ENCODE data around the gene TRIL. TPM values are rescaled to one million over a fixed set of nuclear protein-coding genes. Genes with fewer than 3 reads are reported as not detected.

TRIL gene
- total and polyA plus RNA-seq, 9 of the 15 experiments (the other 6 are each of a cell fraction or from before 2014, with no cell fraction given) = not detected

DNA sequence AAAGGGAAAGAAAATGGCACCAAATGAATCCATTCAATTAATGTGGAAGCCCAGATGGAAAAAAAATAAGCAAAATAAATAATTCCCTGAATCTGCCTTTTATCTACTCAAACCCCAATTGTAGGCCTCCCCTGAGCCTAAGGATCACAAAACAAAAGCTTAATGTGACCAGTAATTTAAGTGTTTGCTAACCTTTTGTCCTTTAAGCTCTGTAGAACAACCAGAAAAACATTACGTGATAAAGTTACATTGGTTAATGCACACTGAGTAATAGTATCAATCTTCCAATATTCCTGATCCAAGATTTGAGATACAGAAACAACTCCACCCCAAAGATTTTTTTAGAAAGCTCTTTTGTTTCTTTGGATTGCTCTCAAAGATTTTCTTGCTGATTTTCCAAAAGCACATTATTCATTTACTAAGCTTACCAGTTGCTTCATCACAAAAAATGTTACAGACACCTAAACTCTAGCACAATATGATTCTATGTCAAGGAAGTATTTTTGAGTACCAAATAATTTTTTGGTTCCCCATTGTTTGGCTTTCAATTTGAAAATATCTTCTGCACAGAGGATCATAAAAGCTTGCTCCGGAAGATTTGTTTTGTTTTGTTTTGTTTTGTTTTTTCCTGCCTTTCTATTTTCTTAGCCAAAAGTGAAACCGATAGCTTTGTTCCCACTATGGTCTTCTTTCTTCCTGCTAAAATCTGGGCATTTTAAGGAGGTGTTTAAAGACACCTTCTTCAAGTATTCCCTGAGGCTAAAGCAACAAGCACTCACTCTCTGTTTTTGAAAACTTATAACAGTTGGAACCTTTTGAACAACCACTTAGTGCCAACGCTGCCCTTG is 54.2 kb downstream of the TRIL start (continued):
- TF ChIP-seq HEY1 (CRISPR knock-in tag; IDR thresholded peaks at IDR 0.05; ENCODE audit: borderline replicate concordance) (no peak), SAP30 (IDR thresholded peaks at IDR 0.05; ENCODE audit: borderline replicate concordance, insufficient read depth, low read depth, low read length, poor library complexity, severe bottlenecking) (no peak), GABPB2 (CRISPR knock-in tag; conservative IDR thresholded peaks at IDR 0.05) (no peak)

Other genes with a start within 250 kb of the TRIL start
- 1.0 and 1.5 TPM in 2 replicates for gene CPVL, start 188.2 kb upstream of the TRIL start, total RNA-seq (2014; rRNA removed)
- 1.6 and 1.7 TPM in 2 replicates for gene CPVL, start 188.2 kb upstream of the TRIL start, total RNA-seq (2014; rRNA removed; fragmentation: Illumina TruSeq; extraction: Trizol)
- gene CPVL, start 188.2 kb upstream of the TRIL start, total RNA-seq (2015; rRNA removed; fragmentation: Illumina TruSeq; extraction: Trizol) = 1.2 and 1.5 TPM in 2 replicates
- 1.1 and 2.0 TPM in 2 replicates for gene CPVL, start 188.2 kb upstream of the TRIL start, total RNA-seq (2021)
- gene CPVL, start 188.2 kb upstream of the TRIL start, polyA plus RNA-seq (2011; rRNA removed) = 0.89 and 68.1 TPM in 2 replicates
- gene CPVL, start 188.2 kb upstream of the TRIL start, polyA plus RNA-seq (2014; fragmentation: Illumina TruSeq; extraction: Trizol) = 0.75 and 1.1 TPM in 2 replicates
- 1 to 10 TPM; 2.1 to 2.4 TPM for gene CPVL, start 188.2 kb upstream of the TRIL start, polyA plus RNA-seq (2014; fragmentation: Nextera tagmentation; extraction: Ambion mirVana)
- gene CPVL, start 188.2 kb upstream of the TRIL start, polyA plus RNA-seq (2014; rRNA removed) = 1.0 and 1.5 TPM in 2 replicates
- gene CHN2, start 236.4 kb upstream of the TRIL start, total RNA-seq (2014; rRNA removed) = 0.41 and 2.1 TPM in 2 replicates
- gene CHN2, start 236.4 kb upstream of the TRIL start, total RNA-seq (2014; rRNA removed; fragmentation: Illumina TruSeq; extraction: Trizol) = 0.29 and 0.33 TPM in 2 replicates
- 0.29 and 0.94 TPM in 2 replicates for gene CHN2, start 236.4 kb upstream of the TRIL start, total RNA-seq (2015; rRNA removed; fragmentation: Illumina TruSeq; extraction: Trizol)
- 0.38 and 0.44 TPM in 2 replicates for gene CHN2, start 236.4 kb upstream of the TRIL start, total RNA-seq (2021)
- 4.3 TPM in 1 of 2 replicates, not detected in the other for gene CHN2, start 236.4 kb upstream of the TRIL start, polyA plus RNA-seq (2011; rRNA removed)
- gene CHN2, start 236.4 kb upstream of the TRIL start, polyA plus RNA-seq (2014; fragmentation: Illumina TruSeq; extraction: Trizol) = 0.15 and 0.21 TPM in 2 replicates
- gene CHN2, start 236.4 kb upstream of the TRIL start, polyA plus RNA-seq (2014; fragmentation: Nextera tagmentation; extraction: Ambion mirVana) = under 1 TPM; 0.13 to 0.32 TPM
- 0.12 TPM in 1 of 2 replicates, not detected in the other for gene CHN2, start 236.4 kb upstream of the TRIL start, polyA plus RNA-seq (2014; rRNA removed)

All from K562 (cell line).